ENCODE data around the gene LRRIQ3. TPM values are rescaled to one million over a fixed set of nuclear protein-coding genes. Genes with fewer than 3 reads are reported as not detected.

LRRIQ3 gene
- total RNA-seq, 2 experiments from 2014 or later, result 2.3 to 2.5 TPM

GRCh38 chr1:74003806-74004205 lies 194.2 kb downstream of the LRRIQ3 start:
- Histone ChIP-seq H3K27ac (ENCODE audit: low read depth, low read length, poor library complexity, severe bottlenecking) (no peak overlapping the region), H4K20me1 (ENCODE audit: insufficient read depth, low read length) (no peaks in the 10 kb centered on the region), H3K4me3 (ENCODE audit: low read depth, low read length, poor library complexity, severe bottlenecking) (no peak overlapping the region), H3K4me2 (ENCODE audit: low read length) (no peak overlapping the region), H3K79me2 (ENCODE audit: insufficient read depth, low read depth, low read length) (no peaks in the 10 kb centered on the region), H3K9me3 (ENCODE audit: low read length) (no peaks in the 10 kb centered on the region), H3K9me2 (ENCODE audit: insufficient read depth, low read length) (no peaks in the 10 kb centered on the region), H3K36me3 (ENCODE audit: insufficient read depth, low read length) (no peaks in the 10 kb centered on the region), H2AFZ (ENCODE audit: low read length) (no peak overlapping the region), H3K4me1 (ENCODE audit: insufficient read depth, low read length, poor library complexity, severe bottlenecking) (no peaks in the 10 kb centered on the region)
- POLR2A ChIA-PET, result interaction anchor here (0.7 kb wide), 1 partner anchor 548 kb away, joined by 3 read pairs; no protein-coding TSS in a partner anchor
- intact Hi-C loops (cut with micrococcal nuclease; ENCODE audit: unreplicated experiment), result no loop called here
- DNase-seq (ENCODE audit: low spot score), result no peak
- no TSS peak for BruUV-seq (replicated peaks)
- CTCF ChIA-PET (ENCODE audit: unreplicated experiment), result no interaction called here
- no peak for TF ChIP-seq EZH2phosphoT487 (IDR thresholded peaks at IDR 0.05; ENCODE audit: borderline replicate concordance, low read depth, low read length)
- no peak for TF ChIP-seq CTCF (conservative IDR thresholded peaks at IDR 0.05; ENCODE audit: low read length)

- TF ChIP-seq CTCF (conservative IDR thresholded peaks at IDR 0.05; ENCODE audit: low read length) (peak; percentile 76), EZH2phosphoT487 (IDR thresholded peaks at IDR 0.05; ENCODE audit: borderline replicate concordance, low read depth, low read length) (no peak)
- ChIA-PET CTCF (ENCODE audit: unreplicated experiment) (interaction anchor here (0.5 to 0.6 kb wide), 2 partner anchors 700 to 931 kb away, joined by 3 read pairs; no protein-coding TSS in a partner anchor), POLR2A (interaction anchor here (0.5 to 1.7 kb wide), 2 partner anchors 12 to 650 kb away, joined by 3 to 6 read pairs; no protein-coding TSS in a partner anchor)
- Histone ChIP-seq H4K20me1 (ENCODE audit: insufficient read depth, low read length) (no peaks in the 10 kb centered on the region), H3K4me1 (ENCODE audit: insufficient read depth, low read length, poor library complexity, severe bottlenecking) (no peaks in the 10 kb centered on the region), H2AFZ (ENCODE audit: low read length) (no peak overlapping the region), H3K27ac (ENCODE audit: low read depth, low read length, poor library complexity, severe bottlenecking) (no peak overlapping the region), H3K36me3 (ENCODE audit: insufficient read depth, low read length) (no peaks in the 10 kb centered on the region), H3K4me2 (ENCODE audit: low read length) (no peak overlapping the region), H3K9me2 (ENCODE audit: insufficient read depth, low read length) (no peaks in the 10 kb centered on the region), H3K9me3 (ENCODE audit: low read length) (no peaks in the 10 kb centered on the region), H3K79me2 (ENCODE audit: insufficient read depth, low read depth, low read length) (no peaks in the 10 kb centered on the region), H3K4me3 (ENCODE audit: low read depth, low read length, poor library complexity, severe bottlenecking) (no peak overlapping the region)
- intact Hi-C loops (cut with micrococcal nuclease; ENCODE audit: unreplicated experiment), result loop anchor here (5.0 kb wide), 1 partner anchor 156 kb away; no protein-coding TSS in a partner anchor
- BruUV-seq (replicated peaks), result no TSS peak
- peak; percentile 43 for DNase-seq (ENCODE audit: low spot score)
Observed at GRCh38 chr1:73998348-73998959, 199.5 kb downstream of the LRRIQ3 start.

GRCh38 chr1:73980324-73981040 lies 217.5 kb downstream of the LRRIQ3 start:
- Histone ChIP-seq H2AFZ (ENCODE audit: low read length) (no peak overlapping the region), H4K20me1 (ENCODE audit: insufficient read depth, low read length) (no peaks in the 10 kb centered on the region), H3K9me3 (ENCODE audit: low read length) (no peaks in the 10 kb centered on the region), H3K9me2 (ENCODE audit: insufficient read depth, low read length) (no peaks in the 10 kb centered on the region), H3K4me3 (ENCODE audit: low read depth, low read length, poor library complexity, severe bottlenecking) (no peak overlapping the region), H3K4me2 (ENCODE audit: low read length) (no peak overlapping the region), H3K4me1 (ENCODE audit: insufficient read depth, low read length, poor library complexity, severe bottlenecking) (no peaks in the 10 kb centered on the region), H3K79me2 (ENCODE audit: insufficient read depth, low read depth, low read length) (no peaks in the 10 kb centered on the region), H3K27ac (ENCODE audit: low read depth, low read length, poor library complexity, severe bottlenecking) (no peak overlapping the region), H3K36me3 (ENCODE audit: insufficient read depth, low read length) (no peaks in the 10 kb centered on the region)
- no peak for TF ChIP-seq EZH2phosphoT487 (IDR thresholded peaks at IDR 0.05; ENCODE audit: borderline replicate concordance, low read depth, low read length)
- ChIA-PET CTCF (ENCODE audit: unreplicated experiment) (no interaction called here), POLR2A (interaction anchor here (1.5 kb wide), 1 partner anchor 72 kb away, joined by 3 read pairs; no protein-coding TSS in a partner anchor)
- BruUV-seq (replicated peaks), result no TSS peak
- no peak for DNase-seq (ENCODE audit: low spot score)
- intact Hi-C loops (cut with micrococcal nuclease; ENCODE audit: unreplicated experiment), result no loop called here

Measured in OCI-LY7 (cell line).